Transverse colon (tissue), 4 donors: ENCODE measurements around the gene STAM2. TPM values are rescaled to one million over a fixed set of nuclear protein-coding genes. Genes with fewer than 3 reads are reported as not detected.
"Not testable (repeated sequence)": the region's sequence is repeated elsewhere in the genome, so short reads cannot be mapped to it uniquely, and the experiment has no call there.

Source experiments
- DNase-seq: peaks from one replicate; pipeline ENCODE4 v3.0.0-alpha.2; 2019
- H3K27ac ChIP-seq, 4 donors: fragments of 200-600 bp; sonication (generic); 2 replicates each; pipeline ENCODE4 v1.5.1; 2016 to 2018; ENCODE audit warnings: inconsistent platforms in 4 of 4
- H3K27me3 ChIP-seq: fragments of 200-600 bp; sonication (generic); 2 replicates; pipeline ENCODE4 v1.5.1; 2017; ENCODE audit warnings: inconsistent platforms
- H3K36me3 ChIP-seq, 4 donors: fragments of 200-600 bp; sonication (generic); 2 replicates each; pipeline ENCODE4 v1.5.1; 2017 to 2019; ENCODE audit warnings: inconsistent platforms in 4 of 4
- H3K4me1 ChIP-seq, 4 donors: fragments of 200-600 bp; sonication (generic); 2 replicates each; pipeline ENCODE4 v1.5.1; 2017 to 2020; ENCODE audit warnings: inconsistent platforms in 4 of 4
- H3K4me3 ChIP-seq, 4 donors: fragments of 200-600 bp; sonication (generic); 1 replicate in 1 of 4; 2 replicates in 3 of 4; pipeline versions ENCODE4 v1.5.1 to v1.6.1; 2017 to 2019; ENCODE audit warnings: inconsistent platforms in 4 of 4
- H3K9me3 ChIP-seq, 2 donors: fragments of 200-600 bp; sonication (generic); 2 replicates each; pipeline ENCODE4 v1.5.1; 2017 to 2019; ENCODE audit warnings: inconsistent platforms in 2 of 2
- EP300 ChIP-seq: sonication (generic); formaldehyde crosslinking; IDR thresholded peaks from one replicate; pipeline ENCODE4 v1.6.1; 2017; ENCODE audit warnings: antibody characterized with exemption, low read depth
- POLR2A ChIP-seq: fragments of 450-650 bp; IDR thresholded peaks from one replicate; pipeline ENCODE4 v1.6.1; 2016; ENCODE audit warnings: antibody characterized with exemption, mild to moderate bottlenecking, moderate library complexity
- POLR2AphosphoS5 ChIP-seq, 3 donors: sonication (generic); formaldehyde crosslinking; IDR thresholded peaks; one replicate each; pipeline ENCODE4 v1.6.1; 2016; ENCODE audit warnings: antibody characterized with exemption in 3 of 3
- WGBS, 2 donors: methylation state at CpG; one replicate each; pipeline ENCODE4 v1.1.5; 2018; ENCODE audit warnings: low coverage in 1 of 2; 5-methylcytosine and 5-hydroxymethylcytosine counted together
- in situ Hi-C, 4 donors: fragments of 200-750 bp; cut with MboI; loops; one replicate each; pipeline versions ENCODE4 v1.15.0 to v1.15.1; 2017; ENCODE audit warnings: low sequenced_read_pairs in 3 of 4, low pct_ligation_motif_present in 1 of 4, low pct_unique_long_range_greater_than_20kb in 1 of 4
- intact Hi-C: fragments of 100-400 bp; cut with DNase I; formaldehyde crosslinking; loops from one replicate; pipeline ENCODE4 v1.15.1; 2023; ENCODE audit warnings: low total_unique reads
- total RNA-seq, 4 donors: library from RNA; depleted of rRNA; stranded (reverse); fragments of >200 nt; gene quantifications; one replicate each; pipeline ENCODE4 v1.1.0, GENCODE V29; 2016
- TF ChIP-seq, protein P1 (sequence below), 5 experiments: fragments of 200-600 bp in 3 of 5; fragments of 450-650 bp in 2 of 5; sonication (generic) in 3 of 5; IDR thresholded peaks; 1 replicate in 2 of 5; 2 replicates in 3 of 5; pipeline ENCODE4 v1.5.1; 2016 to 2017; ENCODE audit warnings: antibody characterized with exemption in 5 of 5, inconsistent platforms in 3 of 5, mild to moderate bottlenecking in 2 of 5, moderate library complexity in 1 of 5

STAM2 gene
- total RNA-seq, 4 donors from 2014 or later: 17.1 to 57.2 (median 38.1) TPM

DNA sequence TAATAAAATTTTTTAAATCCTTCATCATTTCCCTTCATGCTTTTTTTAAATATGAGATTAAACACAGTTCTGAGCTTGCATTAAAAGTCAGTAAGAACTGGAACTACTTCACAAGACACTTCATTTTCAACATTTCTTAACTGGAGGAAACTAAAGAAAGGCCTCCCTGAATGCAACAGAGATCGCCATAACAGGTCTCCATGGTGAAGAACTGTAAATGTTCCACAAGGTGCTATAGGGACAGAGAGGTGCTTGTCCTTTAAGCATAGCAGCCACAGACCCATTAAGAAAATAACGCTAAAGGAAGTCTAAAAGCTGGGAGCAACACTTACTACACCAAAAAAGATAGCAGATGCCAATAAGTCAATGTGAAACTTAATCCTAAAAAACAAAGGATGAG is 8.5 kb downstream of the STAM2 start:
- in situ Hi-C loops: loop anchor here in 2 of 4 donors (25.0 kb wide), 1 partner anchor 130 kb away; no protein-coding TSS in a partner anchor
- H3K27ac ChIP-seq: peak overlapping the region in 1 of 4 donors; percentile 5
- H3K27me3 ChIP-seq: no peaks in the 10 kb centered on the region
- no peak for DNase-seq
- TF ChIP-seq EP300: no peak
- TF ChIP-seq, protein P1, sequence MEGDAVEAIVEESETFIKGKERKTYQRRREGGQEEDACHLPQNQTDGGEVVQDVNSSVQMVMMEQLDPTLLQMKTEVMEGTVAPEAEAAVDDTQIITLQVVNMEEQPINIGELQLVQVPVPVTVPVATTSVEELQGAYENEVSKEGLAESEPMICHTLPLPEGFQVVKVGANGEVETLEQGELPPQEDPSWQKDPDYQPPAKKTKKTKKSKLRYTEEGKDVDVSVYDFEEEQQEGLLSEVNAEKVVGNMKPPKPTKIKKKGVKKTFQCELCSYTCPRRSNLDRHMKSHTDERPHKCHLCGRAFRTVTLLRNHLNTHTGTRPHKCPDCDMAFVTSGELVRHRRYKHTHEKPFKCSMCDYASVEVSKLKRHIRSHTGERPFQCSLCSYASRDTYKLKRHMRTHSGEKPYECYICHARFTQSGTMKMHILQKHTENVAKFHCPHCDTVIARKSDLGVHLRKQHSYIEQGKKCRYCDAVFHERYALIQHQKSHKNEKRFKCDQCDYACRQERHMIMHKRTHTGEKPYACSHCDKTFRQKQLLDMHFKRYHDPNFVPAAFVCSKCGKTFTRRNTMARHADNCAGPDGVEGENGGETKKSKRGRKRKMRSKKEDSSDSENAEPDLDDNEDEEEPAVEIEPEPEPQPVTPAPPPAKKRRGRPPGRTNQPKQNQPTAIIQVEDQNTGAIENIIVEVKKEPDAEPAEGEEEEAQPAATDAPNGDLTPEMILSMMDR (IDR thresholded peaks at IDR 0.05): no peak
- no peak for TF ChIP-seq POLR2AphosphoS5 (IDR thresholded peaks at IDR 0.05)
- no peak for TF ChIP-seq POLR2A
- no peaks in the 10 kb centered on the region for H3K9me3 ChIP-seq
- H3K36me3 ChIP-seq: no peaks in the 10 kb centered on the region
- intact Hi-C loops: no loop called here
- WGBS, 2 donors: 70 to 78% methylated on average over 2 of the region's 2 CpGs
- no peak overlapping the region for H3K4me3 ChIP-seq
- peaks cover 11 to 43% (median 23%) of the 10 kb centered on the region in 4 donors for H3K4me1 ChIP-seq

DNA sequence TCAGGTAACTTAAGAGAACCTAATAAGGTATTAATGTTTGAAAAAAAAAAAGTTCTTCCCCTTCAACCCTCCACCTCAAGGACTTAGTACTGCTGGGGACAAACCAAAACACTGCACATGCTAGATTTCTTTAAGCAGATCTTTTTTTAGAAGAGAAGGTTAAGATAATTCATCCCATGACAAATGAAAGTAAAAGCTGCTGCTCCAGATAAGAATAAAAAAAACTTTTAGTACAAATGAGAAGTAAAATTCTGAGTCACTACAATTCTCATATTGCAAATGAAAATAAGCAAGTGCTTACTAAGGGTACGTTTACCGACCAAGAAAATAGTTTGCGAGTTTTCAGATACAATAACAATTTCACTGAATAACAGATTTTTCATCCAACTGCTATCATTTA is 8.9 kb downstream of the STAM2 start:
- H3K36me3 ChIP-seq: no peaks in the 10 kb centered on the region
- intact Hi-C loops (no loop called here), in situ Hi-C loops (loop anchor here in 2 of 4 donors (25.0 kb wide), 1 partner anchor 129 kb away; no protein-coding TSS in a partner anchor)
- no peak overlapping the region for H3K4me3 ChIP-seq
- WGBS, 2 donors: 28 to 45% methylated on average over 3 of the region's 3 CpGs
- H3K4me1 ChIP-seq: peaks cover 6 to 39% (median 19%) of the 10 kb centered on the region in 4 donors
- peak overlapping the region in 1 of 4 donors; percentile 5 for H3K27ac ChIP-seq
- TF ChIP-seq POLR2AphosphoS5 (IDR thresholded peaks at IDR 0.05) (no peak), EP300 (no peak), POLR2A (no peak)
- TF ChIP-seq, protein P1 (IDR thresholded peaks at IDR 0.05): no peak
- no peaks in the 10 kb centered on the region for H3K27me3 ChIP-seq
- no peaks in the 10 kb centered on the region for H3K9me3 ChIP-seq
- no peak for DNase-seq

DNA sequence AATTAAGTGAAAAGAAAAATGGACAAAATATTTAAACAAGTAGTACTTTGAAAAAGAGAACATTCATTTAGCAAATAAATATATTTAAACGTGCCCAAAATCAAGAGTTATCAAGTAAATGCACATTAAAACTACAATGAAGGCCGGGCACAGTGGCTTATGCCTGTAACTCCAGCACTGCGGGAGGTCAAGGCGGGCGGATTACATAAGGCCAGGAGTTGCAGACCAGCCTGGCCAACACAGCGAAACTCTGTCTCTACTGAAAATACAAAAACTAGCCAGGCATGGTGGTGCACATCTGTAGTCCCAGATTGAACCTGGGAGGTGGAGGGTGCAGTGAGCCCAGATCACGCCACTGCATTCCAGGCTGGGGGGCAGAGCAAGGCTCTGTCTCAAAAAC is 9.8 kb downstream of the STAM2 start:
- Histone ChIP-seq H3K27ac (no peak overlapping the region), H3K4me3 (no peak overlapping the region), H3K36me3 (no peaks in the 10 kb centered on the region), H3K9me3 (no peaks in the 10 kb centered on the region), H3K4me1 (peaks cover 0 to 30% (median 15%) of the 10 kb centered on the region in 4 donors), H3K27me3 (no peaks in the 10 kb centered on the region)
- TF ChIP-seq EP300: no peak
- TF ChIP-seq, protein P1 (IDR thresholded peaks at IDR 0.05): no peak
- no peak for TF ChIP-seq POLR2AphosphoS5 (IDR thresholded peaks at IDR 0.05)
- no peak for TF ChIP-seq POLR2A
- in situ Hi-C loops (loop anchor here in 2 of 4 donors (25.0 kb wide), 1 partner anchor 128 kb away; no protein-coding TSS in a partner anchor), intact Hi-C loops (no loop called here)
- DNase-seq: no peak
- 88 to 94% methylated on average over 6 to 7 of the region's 7 CpGs for WGBS, 2 donors

DNA sequence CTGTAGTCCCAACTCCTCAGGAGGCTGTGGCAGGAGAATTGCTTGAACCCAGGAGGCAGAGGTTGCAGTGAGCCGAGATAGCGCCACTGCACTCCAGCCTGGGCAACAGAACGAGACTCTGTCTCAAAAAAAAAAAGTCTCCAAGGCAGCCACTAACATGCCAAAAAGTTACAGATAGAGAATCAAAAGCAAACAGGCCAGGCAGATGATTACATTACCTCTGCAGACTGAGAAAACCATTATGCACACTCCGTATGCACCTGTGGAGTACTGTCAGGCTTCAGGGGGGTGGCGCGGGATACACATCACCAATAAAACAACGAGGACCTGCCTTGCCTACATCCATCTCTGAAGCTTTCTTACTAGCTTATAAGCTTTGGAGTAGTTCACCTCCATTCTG is 10.3 kb downstream of the STAM2 start:
- TF ChIP-seq EP300: no peak
- TF ChIP-seq, protein P1 (IDR thresholded peaks at IDR 0.05): no peak
- TF ChIP-seq POLR2AphosphoS5 (IDR thresholded peaks at IDR 0.05): no peak
- TF ChIP-seq POLR2A: no peak
- peaks cover 0 to 28% (median 15%) of the 10 kb centered on the region in 4 donors for H3K4me1 ChIP-seq
- DNase-seq: no peak
- 92 to 95% methylated on average over 3 to 7 of the region's 7 CpGs for WGBS, 2 donors
- intact Hi-C loops: no loop called here
- H3K27me3 ChIP-seq: no peaks in the 10 kb centered on the region
- no peak overlapping the region for H3K4me3 ChIP-seq
- H3K36me3 ChIP-seq: no peaks in the 10 kb centered on the region
- no peak overlapping the region for H3K27ac ChIP-seq
- in situ Hi-C loops: loop anchor here in 2 of 4 donors (25.0 kb wide), 1 partner anchor 128 kb away; no protein-coding TSS in a partner anchor
- H3K9me3 ChIP-seq: no peaks in the 10 kb centered on the region

DNA sequence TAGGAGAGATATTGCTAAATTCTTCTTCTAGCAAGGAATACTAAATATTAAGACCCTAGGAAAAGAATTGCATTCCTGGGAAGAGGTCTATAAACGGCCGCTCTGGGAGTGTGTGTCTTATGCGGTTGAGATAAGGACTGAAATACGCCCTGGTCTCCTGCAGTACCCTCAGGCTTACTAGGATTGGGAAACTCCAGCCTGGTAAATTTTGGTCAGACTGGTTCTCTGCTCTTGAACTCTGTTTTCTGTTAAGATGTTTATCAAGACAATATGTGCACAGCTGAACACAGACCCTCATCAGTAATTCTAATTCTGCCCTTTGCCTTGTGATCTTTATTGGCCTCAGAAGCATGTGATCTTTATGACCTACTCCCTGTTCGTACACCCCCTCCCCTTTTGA is 11.9 kb downstream of the STAM2 start:
- DNase-seq, H3K27ac ChIP-seq, H3K4me3 ChIP-seq, intact Hi-C loops, H3K36me3 ChIP-seq, H3K9me3 ChIP-seq, H3K27me3 ChIP-seq: not testable (repeated sequence)
- WGBS, 2 donors: 87 to 88% methylated on average over 5 of the region's 5 CpGs
- H3K4me1 ChIP-seq: peaks cover 0 to 22% (median 13%) of the 10 kb centered on the region in 4 donors
- in situ Hi-C loops: loop anchor here in 2 of 4 donors (25.0 kb wide), 1 partner anchor 126 kb away; no protein-coding TSS in a partner anchor
